HuH-7.5 (cell line): ENCODE data around the gene RASAL2.
"Not testable (repeated sequence)": the region's sequence is repeated elsewhere in the genome, so short reads cannot be mapped to it uniquely, and the experiment has no call there.

Experiments used
- DNase-seq: peaks from one replicate; pipeline ENCODE4 v3.0.0; 2011; ENCODE audit warnings: low spot score

The RASAL2 gene

GRCh38 chr1:178283409-178283808, 189.5 kb downstream of the RASAL2 start:
- DNase-seq, result no peak

- DNase-seq, result no peak
These were observed 190.2 kb downstream of the RASAL2 start for GRCh38 chr1:178284058-178284457.

GRCh38 chr1:178291166-178291565, 197.3 kb downstream of the RASAL2 start:
- no peak for DNase-seq

GRCh38 chr1:178294654-178295053, 200.8 kb downstream of the RASAL2 start:
- DNase-seq, result no peak

GRCh38 chr1:178300352-178300699, 206.4 kb downstream of the RASAL2 start:
- DNase-seq, result no peak

- DNase-seq, result no peak
These were observed 207.2 kb downstream of the RASAL2 start for GRCh38 chr1:178301141-178301540.

GRCh38 chr1:178307264-178307663, 213.4 kb downstream of the RASAL2 start:
- DNase-seq, result no peak

- DNase-seq, result no peak
These were observed 214.5 kb downstream of the RASAL2 start for GRCh38 chr1:178308438-178308837.

GRCh38 chr1:178310685-178311105, 216.8 kb downstream of the RASAL2 start:
- DNase-seq, result peak; percentile 19

GRCh38 chr1:178311164-178311563, 217.3 kb downstream of the RASAL2 start:
- no peak for DNase-seq

GRCh38 chr1:178320280-178320982, 226.5 kb downstream of the RASAL2 start:
- not testable (repeated sequence) for DNase-seq

GRCh38 chr1:178323067-178323466, 229.2 kb downstream of the RASAL2 start:
- no peak for DNase-seq

GRCh38 chr1:178324003-178324402, 230.1 kb downstream of the RASAL2 start:
- no peak for DNase-seq

- no peak for DNase-seq
These were observed 234.8 kb downstream of the RASAL2 start for GRCh38 chr1:178328728-178329127.

GRCh38 chr1:178330153-178330552, 236.2 kb downstream of the RASAL2 start:
- no peak for DNase-seq

GRCh38 chr1:178330848-178331497, 237.1 kb downstream of the RASAL2 start:
- DNase-seq, result no peak

GRCh38 chr1:178335426-178335825, 241.5 kb downstream of the RASAL2 start:
- DNase-seq, result no peak

GRCh38 chr1:178337091-178337706, 243.3 kb downstream of the RASAL2 start:
- DNase-seq, result no peak

GRCh38 chr1:178339834-178340233, 245.9 kb downstream of the RASAL2 start:
- DNase-seq, result no peak

GRCh38 chr1:178341261-178341956, 247.5 kb downstream of the RASAL2 start:
- no peak for DNase-seq

- no peak for DNase-seq
These were observed 248.8 kb downstream of the RASAL2 start for GRCh38 chr1:178342745-178343144.

GRCh38 chr1:178344513-178345091, 250.7 kb downstream of the RASAL2 start:
- DNase-seq, result no peak
